Motor neuron (in vitro differentiated cells): ENCODE data around the gene LHB. TPM values are rescaled to one million over a fixed set of nuclear protein-coding genes. Genes with fewer than 3 reads are reported as not detected.
A peak's percentile ranks its signal among the peaks of the same experiment; 100 is the strongest.

ENCODE experiments used
- ATAC-seq, 8 experiments: fragments of 200-7000 bp; cut with Tn5 transposase; replicated peaks in 6 of 8; 2 replicates each; pipeline ENCODE4 v1.8.0; 2021; ENCODE audit warnings: mild to moderate bottlenecking in 8 of 8, moderate library complexity in 8 of 8
- H3K27ac ChIP-seq, 2 donors: fragments of 250-450 bp; sonication (Bioruptor Pico); 2 replicates each; pipeline ENCODE4 v1.9.0; 2021; ENCODE audit warnings: antibody characterized with exemption in 2 of 2, mild to moderate bottlenecking in 2 of 2, moderate library complexity in 1 of 2
- H3K4me1 ChIP-seq, 2 donors: fragments of 250-450 bp; sonication (Bioruptor Pico); replicated peaks in 1 of 2; 2 replicates each; pipeline ENCODE4 v1.6.1; 2021; ENCODE audit warnings: antibody characterized with exemption in 2 of 2, mild to moderate bottlenecking in 2 of 2, moderate library complexity in 1 of 2
- H3K4me3 ChIP-seq, 5 donors: fragments of 250-450 bp; sonication (Bioruptor Pico); 2 replicates each; pipeline ENCODE4 v1.9.0; 2021; ENCODE audit warnings: antibody characterized with exemption in 5 of 5, mild to moderate bottlenecking in 5 of 5, moderate library complexity in 4 of 5
- WGBS, 10 experiments: fragments of 450-650 bp; shearing (Covaris generic); methylation state at CpG; one replicate each; pipeline ENCODE4 v1.0.0; 2022; 5-methylcytosine and 5-hydroxymethylcytosine counted together
- in situ Hi-C, 9 experiments: fragments of 400-800 bp; cut with MboI; loops; one replicate each; pipeline ENCODE4 v1.15.0; 2021; ENCODE audit warnings: low sequenced_read_pairs in 9 of 9, low pct_unique_long_range_greater_than_20kb in 2 of 9; ENCODE audit not compliant: unreplicated experiment in 9 of 9
- total RNA-seq, 8 experiments: library from RNA; unstranded; fragments of 300-600 nt; gene quantifications; 2 replicates each; pipeline versions ENCODE4 v1.2.3 to v1.2.4, GENCODE V29; 2022

LHB gene
- total RNA-seq, 8 experiments from 2014 or later: 0.88 to 2.9 (median 1.3) TPM; not detected in 3

DNA sequence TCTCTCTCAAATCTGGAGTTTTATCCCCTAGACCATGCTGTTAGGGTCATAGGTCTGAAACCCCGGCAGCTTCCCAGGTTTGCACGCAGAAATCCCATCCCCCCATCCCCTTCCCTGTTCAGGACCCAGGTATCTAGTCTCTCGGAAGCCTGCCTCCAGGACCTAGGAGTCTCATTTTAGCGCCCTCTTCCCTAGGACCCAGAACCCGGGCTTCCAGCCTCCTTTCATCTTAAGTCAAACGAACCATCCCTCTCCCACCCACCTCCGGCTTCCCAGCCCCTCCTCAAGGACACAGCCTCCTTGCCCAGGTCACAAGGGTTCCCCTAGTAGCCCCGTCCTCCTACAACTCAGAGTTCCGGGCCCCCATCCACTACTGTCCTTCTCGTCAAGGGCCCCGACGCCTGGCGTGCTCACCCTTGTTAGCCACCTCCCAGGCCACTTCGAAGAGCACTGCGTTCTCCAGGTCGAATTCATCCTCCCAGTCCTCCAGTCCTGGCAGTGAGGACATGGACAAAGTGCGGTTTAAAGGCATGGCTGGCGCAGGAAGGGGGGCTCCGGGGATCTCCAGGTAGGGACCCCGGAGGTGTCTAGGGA, 24.2 kb downstream of the LHB start:
- 0 to 2% (median 0%) methylated on average over 1 to 10 of the region's 20 CpGs; no CpG with 5 or more reads in 4 of the 10 experiments for WGBS, 10 experiments
- peak in 2 of 8 experiments; percentile 2 to 4 for ATAC-seq
- Histone ChIP-seq H3K4me3 (peak overlapping the region; percentile 49 to 66 (median 53)), H3K27ac (peak overlapping the region; percentile 48 to 55), H3K4me1 (peaks cover 14 to 15% of the 10 kb centered on the region in 2 donors)
- in situ Hi-C loops: no loop called here

GRCh38 chr19:48991873-48992580, 24.9 kb downstream of the LHB start:
- Histone ChIP-seq H3K27ac (peak overlapping the region in 1 of 2 donors; percentile 40), H3K4me3 (peak overlapping the region; percentile 49 to 66 (median 53)), H3K4me1 (peaks cover 14 to 15% of the 10 kb centered on the region in 2 donors)
- 0 to 17% (median 8%) methylated on average over 1 to 4 of the region's 8 CpGs; no CpG with 5 or more reads in 7 of the 10 experiments for WGBS, 10 experiments
- in situ Hi-C loops: no loop called here
- peak in 3 of 8 experiments; percentile 24 to 39 (median 26) for ATAC-seq

- Histone ChIP-seq H3K27ac (no peak overlapping the region), H3K4me3 (no peak overlapping the region), H3K4me1 (peaks cover 14 to 15% of the 10 kb centered on the region in 2 donors)
- no peak for ATAC-seq
- in situ Hi-C loops: no loop called here
- 88 to 100% (median 94%) methylated on average over 1 to 5 of the region's 22 CpGs; no CpG with 5 or more reads in 7 of the 10 experiments for WGBS, 10 experiments
Measured at GRCh38 chr19:48991011-48991609, 25.8 kb downstream of the LHB start.

- H3K4me3 ChIP-seq: no peak overlapping the region
- peaks cover 14 to 15% of the 10 kb centered on the region in 2 donors for H3K4me1 ChIP-seq
- no peak overlapping the region for H3K27ac ChIP-seq
- in situ Hi-C loops: no loop called here
- ATAC-seq: no peak
- 48 to 100% (median 60%) methylated on average over 2 to 4 of the region's 4 CpGs; no CpG with 5 or more reads in 3 of the 10 experiments for WGBS, 10 experiments
Measured at GRCh38 chr19:48990400-48990799, 26.5 kb downstream of the LHB start.

DNA sequence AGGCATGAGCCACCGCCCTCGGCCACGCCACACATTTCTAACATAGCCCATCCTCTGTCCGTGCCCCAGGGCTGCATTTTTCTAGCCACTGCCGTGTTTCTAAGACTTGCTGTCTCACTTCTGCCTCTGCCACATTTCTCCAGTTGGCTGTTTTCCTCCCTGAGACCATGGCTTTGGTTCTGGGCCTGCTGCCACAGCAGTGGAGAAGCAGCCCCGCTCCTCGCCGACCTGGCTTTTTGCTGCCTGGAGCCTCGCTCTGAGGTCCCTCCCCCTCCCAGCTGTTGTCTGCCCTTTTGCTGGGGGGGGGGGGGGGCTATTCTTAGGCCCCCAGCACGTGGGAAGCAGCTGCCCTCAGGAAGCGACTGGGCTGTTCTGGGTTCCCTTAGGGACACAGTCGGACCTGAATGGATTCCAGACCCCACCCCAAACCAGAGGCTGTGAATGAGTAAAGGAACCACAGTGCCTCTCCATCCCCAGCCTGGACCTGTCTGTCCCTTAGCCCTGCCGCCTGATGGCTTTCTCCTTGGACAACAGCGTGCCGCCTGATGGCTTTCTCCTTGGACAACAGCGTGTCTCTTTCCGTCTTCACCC, 27.1 kb downstream of the LHB start:
- H3K4me1 ChIP-seq: peaks cover 13 to 14% of the 10 kb centered on the region in 2 donors
- no peak overlapping the region for H3K4me3 ChIP-seq
- in situ Hi-C loops: no loop called here
- no peak overlapping the region for H3K27ac ChIP-seq
- WGBS, 10 experiments: 20 to 100% (median 100%) methylated on average over 1 to 5 of the region's 17 CpGs; no CpG with 5 or more reads in 5 of the 10 experiments
- no peak for ATAC-seq

GRCh38 chr19:48988860-48989259, 28.0 kb downstream of the LHB start:
- in situ Hi-C loops: no loop called here
- no peak for ATAC-seq
- peaks cover 8 to 9% of the 10 kb centered on the region in 2 donors for H3K4me1 ChIP-seq
- 86 to 100% (median 95%) methylated on average over 1 to 9 of the region's 9 CpGs; no CpG with 5 or more reads in 1 of the 10 experiments for WGBS, 10 experiments
- no peak overlapping the region for H3K4me3 ChIP-seq
- no peak overlapping the region for H3K27ac ChIP-seq

DNA sequence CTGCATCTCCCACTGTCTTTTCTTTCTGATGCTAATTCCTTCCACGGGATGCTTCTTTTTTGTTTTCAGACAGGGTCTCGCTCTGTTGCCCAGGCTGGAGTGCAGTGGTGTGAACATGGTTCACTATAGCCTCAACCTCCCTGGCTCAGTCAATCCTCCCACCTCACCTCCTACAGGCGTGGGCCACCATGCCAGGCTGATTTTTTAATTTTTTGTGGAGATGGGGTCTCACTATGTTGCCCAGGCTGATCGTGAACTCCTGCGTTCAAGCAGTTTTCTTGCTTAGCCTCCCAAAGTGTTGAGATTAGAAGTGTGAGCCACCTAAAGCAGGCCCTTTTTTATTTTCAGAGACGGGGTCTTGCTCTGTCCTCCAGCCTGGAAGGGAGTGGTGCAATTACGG, 28.6 kb downstream of the LHB start:
- WGBS, 10 experiments: 76 to 100% (median 92%) methylated on average over 3 to 5 of the region's 7 CpGs; no CpG with 5 or more reads in 4 of the 10 experiments
- no peak for ATAC-seq
- peaks cover 8 to 9% of the 10 kb centered on the region in 2 donors for H3K4me1 ChIP-seq
- H3K4me3 ChIP-seq: no peak overlapping the region
- in situ Hi-C loops: no loop called here
- no peak overlapping the region for H3K27ac ChIP-seq

GRCh38 chr19:48987323-48987722, 29.6 kb downstream of the LHB start:
- H3K4me3 ChIP-seq: no peak overlapping the region
- no peak for ATAC-seq
- peaks cover 8 to 9% of the 10 kb centered on the region in 2 donors for H3K4me1 ChIP-seq
- in situ Hi-C loops: no loop called here
- 61 to 100% (median 87%) methylated on average over 1 to 6 of the region's 7 CpGs; no CpG with 5 or more reads in 1 of the 10 experiments for WGBS, 10 experiments
- H3K27ac ChIP-seq: no peak overlapping the region

GRCh38 chr19:48986211-48986610, 30.7 kb downstream of the LHB start:
- H3K4me3 ChIP-seq: no peak overlapping the region
- no peak for ATAC-seq
- 92 to 100% (median 100%) methylated on average over 1 to 3 of the region's 3 CpGs; no CpG with 5 or more reads in 5 of the 10 experiments for WGBS, 10 experiments
- H3K4me1 ChIP-seq: no peaks in the 10 kb centered on the region
- H3K27ac ChIP-seq: no peak overlapping the region
- in situ Hi-C loops: no loop called here

- H3K4me1 ChIP-seq: no peaks in the 10 kb centered on the region
- H3K4me3 ChIP-seq: no peak overlapping the region
- peak in 1 of 8 experiments; percentile 3 for ATAC-seq
- no peak overlapping the region for H3K27ac ChIP-seq
- 100% methylated on average over 1 of the region's 13 CpGs; no CpG with 5 or more reads in 9 of the 10 experiments for WGBS, 10 experiments
- in situ Hi-C loops: no loop called here
Measured at GRCh38 chr19:48985711-48986110, 31.2 kb downstream of the LHB start.

DNA sequence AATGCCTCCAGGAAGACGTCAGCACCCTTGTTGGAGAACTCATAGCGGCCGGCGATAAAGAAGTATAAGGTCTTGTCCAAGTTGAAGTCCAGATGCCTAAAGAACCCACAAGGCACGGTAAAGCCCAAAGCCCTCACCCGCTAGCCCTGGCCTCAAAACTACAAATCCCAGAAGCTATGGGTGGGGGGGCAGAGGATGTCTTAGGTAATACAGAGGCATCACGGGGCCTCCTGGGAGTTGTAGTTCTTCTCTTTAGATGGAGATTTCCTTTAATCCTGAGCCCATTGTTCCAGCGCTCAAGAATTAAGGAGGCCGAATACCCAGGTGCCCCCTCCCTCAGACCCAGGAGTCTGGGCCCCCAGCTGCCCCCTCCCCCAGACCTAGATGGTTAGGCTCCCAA, 34.6 kb downstream of the LHB start:
- 80 to 100% (median 93%) methylated on average over 1 to 5 of the region's 9 CpGs; no CpG with 5 or more reads in 6 of the 10 experiments for WGBS, 10 experiments

DNA sequence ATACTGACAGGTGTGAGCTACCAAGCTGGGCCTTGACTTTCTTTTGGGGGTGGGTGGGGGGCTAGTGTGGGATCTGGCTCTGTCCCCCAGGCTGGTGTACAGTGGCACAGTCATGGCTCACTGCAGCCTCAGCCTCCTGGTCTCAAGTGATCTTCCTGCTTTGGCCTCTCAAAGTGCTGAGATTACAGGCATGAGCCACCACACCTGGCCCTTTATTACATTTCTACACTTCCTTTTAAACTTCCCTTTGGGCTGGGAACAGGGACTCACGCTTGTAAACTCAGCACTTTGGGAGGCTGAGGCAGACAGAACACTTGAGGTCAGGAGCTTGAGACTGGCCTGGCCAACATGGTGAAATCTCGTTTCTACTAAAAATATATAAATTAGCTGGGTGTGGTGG, 39.8 kb downstream of the LHB start:
- Histone ChIP-seq H3K4me3 (no peak overlapping the region), H3K4me1 (no peaks in the 10 kb centered on the region), H3K27ac (no peak overlapping the region)
- in situ Hi-C loops: loop anchor here in 1 of 9 experiments (10.0 kb wide), 1 partner anchor 182 kb away; no protein-coding TSS in a partner anchor
- 100% methylated on average over 1 to 2 of the region's 2 CpGs; no CpG with 5 or more reads in 4 of the 10 experiments for WGBS, 10 experiments
- ATAC-seq: no peak

More for the DNA sequence above, 34.6 kb downstream of the LHB start:
- in situ Hi-C loops: no loop called here
- H3K4me1 ChIP-seq: no peaks in the 10 kb centered on the region
- no peak overlapping the region for H3K27ac ChIP-seq
- peak in 1 of 8 experiments; percentile 37 for ATAC-seq
- no peak overlapping the region for H3K4me3 ChIP-seq
